Measurements from ENCODE around the gene GNAI1.

DNA sequence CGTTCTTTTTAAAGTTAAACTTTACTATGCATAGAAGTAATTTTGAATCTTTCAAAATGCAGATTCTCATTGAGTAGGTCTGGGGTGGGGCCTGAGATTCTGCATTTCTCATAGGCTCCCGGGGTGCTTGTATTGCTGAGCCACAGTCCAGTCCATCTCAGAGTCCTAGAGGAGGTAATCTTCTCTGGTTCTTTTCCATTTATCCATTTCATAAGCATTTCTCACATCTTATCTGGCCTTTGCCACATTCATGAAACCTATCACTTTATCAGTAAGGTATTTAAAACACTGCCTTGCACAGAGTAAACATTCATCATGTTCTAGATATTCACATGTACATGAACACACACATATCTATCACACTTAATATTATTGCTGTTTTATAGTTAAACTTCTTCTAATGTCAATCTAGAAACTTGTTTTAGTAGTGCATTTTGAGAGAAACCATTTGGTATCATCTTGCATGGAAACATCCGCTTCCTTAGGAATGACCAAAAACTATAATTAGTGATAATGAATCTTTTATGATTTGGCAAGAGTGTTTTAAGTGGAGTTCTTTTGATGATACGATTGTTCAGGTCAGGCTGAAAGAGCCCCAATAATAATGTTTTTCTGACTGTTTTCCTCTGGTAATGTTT, 12.0 kb downstream of the GNAI1 start:
- TF ChIP-seq, protein P1, sequence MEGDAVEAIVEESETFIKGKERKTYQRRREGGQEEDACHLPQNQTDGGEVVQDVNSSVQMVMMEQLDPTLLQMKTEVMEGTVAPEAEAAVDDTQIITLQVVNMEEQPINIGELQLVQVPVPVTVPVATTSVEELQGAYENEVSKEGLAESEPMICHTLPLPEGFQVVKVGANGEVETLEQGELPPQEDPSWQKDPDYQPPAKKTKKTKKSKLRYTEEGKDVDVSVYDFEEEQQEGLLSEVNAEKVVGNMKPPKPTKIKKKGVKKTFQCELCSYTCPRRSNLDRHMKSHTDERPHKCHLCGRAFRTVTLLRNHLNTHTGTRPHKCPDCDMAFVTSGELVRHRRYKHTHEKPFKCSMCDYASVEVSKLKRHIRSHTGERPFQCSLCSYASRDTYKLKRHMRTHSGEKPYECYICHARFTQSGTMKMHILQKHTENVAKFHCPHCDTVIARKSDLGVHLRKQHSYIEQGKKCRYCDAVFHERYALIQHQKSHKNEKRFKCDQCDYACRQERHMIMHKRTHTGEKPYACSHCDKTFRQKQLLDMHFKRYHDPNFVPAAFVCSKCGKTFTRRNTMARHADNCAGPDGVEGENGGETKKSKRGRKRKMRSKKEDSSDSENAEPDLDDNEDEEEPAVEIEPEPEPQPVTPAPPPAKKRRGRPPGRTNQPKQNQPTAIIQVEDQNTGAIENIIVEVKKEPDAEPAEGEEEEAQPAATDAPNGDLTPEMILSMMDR (IDR thresholded peaks at IDR 0.05; ENCODE audit: borderline replicate concordance, extremely low read depth, low read length, poor library complexity, severe bottlenecking) = no peak
- TF ChIP-seq EZH2 (IDR thresholded peaks at IDR 0.05; ENCODE audit: borderline replicate concordance, low read depth, low read length, severe bottlenecking) = no peak
